ENCODE data around the gene C2orf76. TPM values are rescaled to one million over a fixed set of nuclear protein-coding genes. Genes with fewer than 3 reads are reported as not detected.

C2orf76 gene
- total RNA-seq, 1 experiment from 2014 or later, result 10.2 TPM

- H3F3A ChIP-seq (ENCODE audit: low read length, unreplicated experiment), result no peaks in the 10 kb centered on the region
- H3K4me3 ChIP-seq (ENCODE audit: low read length), result no peak overlapping the region
- ChIA-PET CTCF (no interaction called here), POLR2A (ENCODE audit: unreplicated experiment) (no interaction called here)
- no peak overlapping the region for H3K27ac ChIP-seq (ENCODE audit: low read length)
- H4K20me1 ChIP-seq (ENCODE audit: low read length), result no peaks in the 10 kb centered on the region
- no peaks in the 10 kb centered on the region for H3K36me3 ChIP-seq (ENCODE audit: low read depth, low read length)
- no peaks in the 10 kb centered on the region for H3K9me2 ChIP-seq (replicated peaks; ENCODE audit: low read length)
- no peaks in the 10 kb centered on the region for H3K27me3 ChIP-seq (ENCODE audit: low read length)
- H3K9ac ChIP-seq (ENCODE audit: low read length), result no peak overlapping the region
- no peak for ATAC-seq
- no peaks in the 10 kb centered on the region for H3K79me2 ChIP-seq (ENCODE audit: low read length)
- H3K9me3 ChIP-seq (ENCODE audit: low read length), result no peaks in the 10 kb centered on the region
- no peak for TF ChIP-seq CTCF (conservative IDR thresholded peaks at IDR 0.05; ENCODE audit: low read depth, low read length)
- no peak for TF ChIP-seq EZH2 (IDR thresholded peaks at IDR 0.05; ENCODE audit: low read length, unreplicated experiment)
- no peak for TF ChIP-seq EZH2phosphoT487 (IDR thresholded peaks at IDR 0.05; ENCODE audit: borderline replicate concordance, low read length)
- DNase-seq, result no peak
- H3K4me1 ChIP-seq (ENCODE audit: insufficient read depth, low read length), result no peaks in the 10 kb centered on the region
- no TSS peak for BruUV-seq (replicated peaks)
- no peak overlapping the region for H2AFZ ChIP-seq (ENCODE audit: low read length)
- intact Hi-C loops (cut with micrococcal nuclease), result no loop called here
- no peak overlapping the region for H3K4me2 ChIP-seq (ENCODE audit: low read length)
Observed at GRCh38 chr2:119333833-119334232, 32.8 kb downstream of the C2orf76 start.

GRCh38 chr2:119333360-119333759, 33.3 kb downstream of the C2orf76 start:
- DNase-seq (peak; percentile 12), ATAC-seq (no peak)
- no peaks in the 10 kb centered on the region for H3K36me3 ChIP-seq (ENCODE audit: low read depth, low read length)
- TF ChIP-seq EZH2phosphoT487 (IDR thresholded peaks at IDR 0.05; ENCODE audit: borderline replicate concordance, low read length) (no peak), EZH2 (IDR thresholded peaks at IDR 0.05; ENCODE audit: low read length, unreplicated experiment) (no peak), CTCF (conservative IDR thresholded peaks at IDR 0.05; ENCODE audit: low read depth, low read length) (no peak)
- CTCF ChIA-PET, result no interaction called here
- no peaks in the 10 kb centered on the region for H3K79me2 ChIP-seq (ENCODE audit: low read length)
- H3F3A ChIP-seq (ENCODE audit: low read length, unreplicated experiment), result no peaks in the 10 kb centered on the region
- POLR2A ChIA-PET (ENCODE audit: unreplicated experiment), result no interaction called here
- no peak overlapping the region for H3K4me2 ChIP-seq (ENCODE audit: low read length)
- no TSS peak for BruUV-seq (replicated peaks)
- no peaks in the 10 kb centered on the region for H3K27me3 ChIP-seq (ENCODE audit: low read length)
- H4K20me1 ChIP-seq (ENCODE audit: low read length), result no peaks in the 10 kb centered on the region
- no peaks in the 10 kb centered on the region for H3K9me3 ChIP-seq (ENCODE audit: low read length)
- H3K4me3 ChIP-seq (ENCODE audit: low read length), result no peak overlapping the region
- no peak overlapping the region for H2AFZ ChIP-seq (ENCODE audit: low read length)
- no peaks in the 10 kb centered on the region for H3K9me2 ChIP-seq (replicated peaks; ENCODE audit: low read length)
- no peak overlapping the region for H3K27ac ChIP-seq (ENCODE audit: low read length)
- intact Hi-C loops (cut with micrococcal nuclease), result no loop called here
- H3K4me1 ChIP-seq (ENCODE audit: insufficient read depth, low read length), result no peaks in the 10 kb centered on the region
- no peak overlapping the region for H3K9ac ChIP-seq (ENCODE audit: low read length)

- Histone ChIP-seq H3K4me2 (ENCODE audit: low read length) (no peak overlapping the region), H3K4me3 (ENCODE audit: low read length) (no peak overlapping the region), H3K27ac (ENCODE audit: low read length) (no peak overlapping the region), H3K9ac (ENCODE audit: low read length) (no peak overlapping the region), H4K20me1 (ENCODE audit: low read length) (no peaks in the 10 kb centered on the region), H3K27me3 (ENCODE audit: low read length) (no peaks in the 10 kb centered on the region), H2AFZ (ENCODE audit: low read length) (no peak overlapping the region), H3K36me3 (ENCODE audit: low read depth, low read length) (no peaks in the 10 kb centered on the region), H3K4me1 (ENCODE audit: insufficient read depth, low read length) (no peaks in the 10 kb centered on the region), H3K9me2 (replicated peaks; ENCODE audit: low read length) (no peaks in the 10 kb centered on the region), H3K9me3 (ENCODE audit: low read length) (no peaks in the 10 kb centered on the region), H3K79me2 (ENCODE audit: low read length) (no peaks in the 10 kb centered on the region), H3F3A (ENCODE audit: low read length, unreplicated experiment) (no peaks in the 10 kb centered on the region)
- CTCF ChIA-PET, result no interaction called here
- DNase-seq (no peak), ATAC-seq (no peak)
- POLR2A ChIA-PET (ENCODE audit: unreplicated experiment), result no interaction called here
- intact Hi-C loops (cut with micrococcal nuclease), result no loop called here
- TF ChIP-seq EZH2phosphoT487 (IDR thresholded peaks at IDR 0.05; ENCODE audit: borderline replicate concordance, low read length), result no peak
- no peak for TF ChIP-seq EZH2 (IDR thresholded peaks at IDR 0.05; ENCODE audit: low read length, unreplicated experiment)
- TF ChIP-seq CTCF (conservative IDR thresholded peaks at IDR 0.05; ENCODE audit: low read depth, low read length), result no peak
- BruUV-seq (replicated peaks), result no TSS peak
Observed at GRCh38 chr2:119332953-119333352, 33.7 kb downstream of the C2orf76 start.

All from PC-3 (cell line).